T47D (cell line): ENCODE data around the gene DLX1.

Experiments used
- DNase-seq, 2 experiments: peaks; one replicate each; pipeline versions ENCODE4 v3.0.0 to v3.0.0-alpha.2; 2011 to 2012; ENCODE audit warnings: low read depth in 1 of 2, low spot score in 1 of 2
- JUND ChIP-seq: IDR thresholded peaks from 2 replicates; pipeline ENCODE4 v1.6.1; 2012; ENCODE audit warnings: low read depth
- in situ Hi-C: cut with HindIII; loops from 2 replicates; pipeline ENCODE4 v1.10.0; 2016; ENCODE audit warnings: low sequenced_read_pairs, low pct_unique_long_range_greater_than_20kb

DLX1 gene

GRCh38 chr2:172100080-172100934 lies 15.0 kb downstream of the DLX1 start:
- no peak for DNase-seq
- in situ Hi-C loops: no loop called here
- no peak for TF ChIP-seq JUND

- in situ Hi-C loops: no loop called here
Observed at GRCh38 chr2:172100935-172101820, 15.9 kb downstream of the DLX1 start.

GRCh38 chr2:172101821-172102390 lies 16.6 kb downstream of the DLX1 start:
- no peak for TF ChIP-seq JUND
- peak in 1 of 2 experiments; percentile 46 for DNase-seq
- in situ Hi-C loops: no loop called here

More at GRCh38 chr2:172100935-172101820, 15.9 kb downstream of the DLX1 start:
- DNase-seq: no peak
- no peak for TF ChIP-seq JUND

GRCh38 chr2:172102391-172103359 lies 17.4 kb downstream of the DLX1 start, which contains the start of gene DLX2:
DLX2 (minus strand) TSS chr2:172102900; CDS start chr2:172102538, 362 bp downstream.
- in situ Hi-C loops: no loop called here
- TF ChIP-seq JUND: no peak
- DNase-seq: peak; percentile 83 to 92

- DNase-seq: peak; percentile 65 to 85
- no peak for TF ChIP-seq JUND
- in situ Hi-C loops: no loop called here
Observed at GRCh38 chr2:172103471-172104272, 18.4 kb downstream of the DLX1 start.

- in situ Hi-C loops: no loop called here
- no peak for DNase-seq
- TF ChIP-seq JUND: no peak
Observed at GRCh38 chr2:172105471-172106107, 20.3 kb downstream of the DLX1 start.

- TF ChIP-seq JUND: no peak
- in situ Hi-C loops: no loop called here
- DNase-seq: peak; percentile 53 to 63
Observed at GRCh38 chr2:172106108-172106961, 21.0 kb downstream of the DLX1 start.

- in situ Hi-C loops: no loop called here
- TF ChIP-seq JUND: no peak
- no peak for DNase-seq
Observed at GRCh38 chr2:172107690-172108586, 22.6 kb downstream of the DLX1 start.

- no peak for DNase-seq
Observed at GRCh38 chr2:172108587-172108930, 23.3 kb downstream of the DLX1 start.

More at GRCh38 chr2:172108587-172108930, 23.3 kb downstream of the DLX1 start:
- in situ Hi-C loops: no loop called here
- no peak for TF ChIP-seq JUND
